HUES6 (cell line): ENCODE results near the gene PLEKHA4.
"Not testable (repeated sequence)": the region's sequence is repeated elsewhere in the genome, so short reads cannot be mapped to it uniquely, and the experiment has no call there.

Source experiments
- H3K27ac ChIP-seq: 2 replicates; pipeline ENCODE4 v1.7.0; 2013; ENCODE audit warnings: low read depth, mild to moderate bottlenecking, low read length, inconsistent platforms
- H3K27me3 ChIP-seq: 2 replicates; pipeline ENCODE4 v1.6.1; 2013; ENCODE audit warnings: low read length; ENCODE audit not compliant: control insufficient read depth, insufficient read depth
- H3K36me3 ChIP-seq: 2 replicates; pipeline ENCODE4 v1.6.1; 2013; ENCODE audit warnings: low read length; ENCODE audit not compliant: control insufficient read depth, insufficient read depth
- H3K4me1 ChIP-seq: 2 replicates; pipeline ENCODE4 v1.6.1; 2013; ENCODE audit warnings: low read length; ENCODE audit not compliant: control insufficient read depth, insufficient read depth
- H3K4me3 ChIP-seq: 2 replicates; pipeline ENCODE4 v1.5.1; 2013; ENCODE audit warnings: low read depth, low read length
- H3K9ac ChIP-seq: one replicate; pipeline ENCODE4 v1.6.1; 2013; ENCODE audit warnings: mild to moderate bottlenecking, low read length
- H3K9me3 ChIP-seq: 2 replicates; pipeline ENCODE4 v1.6.1; 2013; ENCODE audit warnings: low read depth, low read length; ENCODE audit not compliant: control insufficient read depth, insufficient read depth

The PLEKHA4 gene

DNA sequence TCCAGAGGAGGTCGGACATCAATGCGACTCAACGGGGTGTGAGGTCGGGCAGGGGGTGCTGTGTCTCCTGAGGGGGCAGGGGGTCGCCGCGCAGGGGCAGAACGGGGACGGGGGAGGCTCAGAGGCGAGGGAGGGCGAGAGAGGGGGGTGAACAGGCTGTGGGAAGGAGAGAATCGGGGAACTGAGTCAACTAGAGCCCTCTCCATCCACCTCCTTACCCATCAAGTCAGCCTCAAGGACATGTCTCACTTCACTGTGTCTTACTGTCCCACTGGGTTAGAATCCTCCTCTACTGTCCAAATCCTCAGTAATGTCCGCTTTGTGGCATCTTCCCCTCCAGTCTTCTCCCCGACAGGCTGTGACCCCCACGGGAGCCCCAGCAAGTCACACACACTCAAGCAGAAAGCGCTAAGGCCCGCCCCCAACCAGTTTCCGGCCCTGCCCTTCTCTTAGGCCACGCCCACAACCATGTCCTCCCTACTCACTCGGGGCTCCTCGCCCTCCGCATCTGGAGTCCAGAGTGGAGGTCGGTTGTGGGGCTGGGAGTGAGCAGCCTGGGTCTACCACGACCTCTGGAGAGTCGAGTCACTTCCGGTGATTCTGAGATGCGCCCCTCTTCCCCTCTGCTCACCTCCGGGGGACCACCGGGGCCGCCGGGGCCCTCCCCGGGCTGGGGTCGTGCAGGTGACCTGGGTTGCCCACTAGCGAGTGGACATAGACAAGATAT, 9.3 kb downstream of the PLEKHA4 start:
- Histone ChIP-seq H3K4me3 (peak overlapping the region; percentile 45), H3K27me3 (no peaks in the 10 kb centered on the region), H3K36me3 (0 out of 2 replicates have a peak, but pooled peaks cover 2% of the 10 kb centered on the region), H3K4me1 (peaks cover 4% of the 10 kb centered on the region; the same call in 1 of the 2 replicates), H3K27ac (no peak overlapping the region), H3K9me3 (no peaks in the 10 kb centered on the region), H3K9ac (no peak overlapping the region)

DNA sequence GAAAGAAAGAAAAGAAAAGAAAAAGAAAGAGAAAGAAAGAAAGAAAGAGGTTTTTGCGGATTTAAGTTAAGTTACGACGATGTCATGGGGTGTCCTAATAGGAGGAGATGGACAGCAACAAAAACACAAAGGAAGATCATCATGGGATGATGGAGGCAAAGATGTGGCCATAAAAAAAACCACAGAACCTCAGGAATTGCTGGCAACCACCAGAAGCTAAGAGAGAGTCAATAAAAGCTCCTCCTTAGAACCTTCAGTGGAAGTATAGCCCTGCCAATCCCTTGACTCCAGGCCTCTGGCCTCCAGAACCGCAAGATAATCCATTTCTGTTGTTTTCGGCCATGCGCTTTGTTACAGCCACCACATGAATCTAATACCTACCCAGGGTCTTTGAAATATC, 11.5 kb downstream of the PLEKHA4 start:
- H3K27me3 ChIP-seq = no peaks in the 10 kb centered on the region

DNA sequence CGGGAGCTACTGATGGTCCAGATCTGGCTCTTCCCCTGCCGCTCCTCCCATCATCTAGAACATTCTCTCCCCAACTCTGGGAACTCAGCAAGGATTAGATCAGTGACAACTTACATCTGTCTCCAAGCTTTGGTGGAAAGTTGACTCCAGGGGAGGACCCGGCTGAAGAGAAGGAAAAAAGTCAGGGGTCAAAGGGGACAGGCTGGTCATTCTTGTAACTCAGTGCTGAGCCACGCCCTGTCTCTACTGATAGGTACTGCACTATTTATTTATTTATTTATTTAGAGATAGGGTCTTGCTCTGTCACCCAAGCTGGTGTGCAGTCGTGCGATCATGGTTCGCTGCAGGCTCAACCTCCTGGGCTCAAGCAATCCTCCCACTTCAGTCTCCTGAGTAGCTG, 14.3 kb downstream of the PLEKHA4 start:
- no peak overlapping the region for H3K9ac ChIP-seq
- no peaks in the 10 kb centered on the region for H3K4me1 ChIP-seq
- no peaks in the 10 kb centered on the region for H3K9me3 ChIP-seq
- no peak overlapping the region for H3K4me3 ChIP-seq
- 0 out of 2 replicates have a peak, but pooled peaks cover 2% of the 10 kb centered on the region for H3K36me3 ChIP-seq
- H3K27ac ChIP-seq = no peak overlapping the region
- H3K27me3 ChIP-seq = no peaks in the 10 kb centered on the region

More for the DNA sequence above, 11.5 kb downstream of the PLEKHA4 start:
- Histone ChIP-seq H3K9ac (no peak overlapping the region), H3K4me3 (no peak overlapping the region), H3K36me3 (0 out of 2 replicates have a peak, but pooled peaks cover 2% of the 10 kb centered on the region), H3K9me3 (no peaks in the 10 kb centered on the region), H3K4me1 (peaks cover 4% of the 10 kb centered on the region; the same call in 1 of the 2 replicates), H3K27ac (no peak overlapping the region)

DNA sequence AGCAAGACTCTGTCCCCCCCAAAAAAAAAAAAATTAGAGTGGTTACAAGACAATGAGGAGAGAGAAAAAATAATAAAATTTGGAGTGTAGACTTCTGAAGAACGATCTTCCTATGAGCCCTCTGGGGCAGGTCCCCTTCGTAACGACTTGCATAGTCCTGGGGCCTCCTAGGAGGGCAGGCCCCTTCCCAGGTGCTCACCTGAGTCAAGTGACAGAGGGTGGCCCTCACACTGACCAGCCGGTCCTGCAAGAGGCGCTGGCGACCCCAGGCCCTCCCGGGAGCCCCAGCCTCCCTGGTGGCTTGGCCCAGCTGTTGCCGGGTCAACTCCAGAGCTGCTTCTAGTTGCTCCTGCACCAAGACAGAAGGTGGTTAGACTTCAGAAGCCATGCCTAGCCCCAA, 14.9 kb downstream of the PLEKHA4 start:
- no peak overlapping the region for H3K27ac ChIP-seq
- 0 out of 2 replicates have a peak, but pooled peaks cover 2% of the 10 kb centered on the region for H3K36me3 ChIP-seq
- H3K4me1 ChIP-seq = no peaks in the 10 kb centered on the region
- H3K9me3 ChIP-seq = no peaks in the 10 kb centered on the region
- no peak overlapping the region for H3K4me3 ChIP-seq
- no peaks in the 10 kb centered on the region for H3K27me3 ChIP-seq
- H3K9ac ChIP-seq = no peak overlapping the region

DNA sequence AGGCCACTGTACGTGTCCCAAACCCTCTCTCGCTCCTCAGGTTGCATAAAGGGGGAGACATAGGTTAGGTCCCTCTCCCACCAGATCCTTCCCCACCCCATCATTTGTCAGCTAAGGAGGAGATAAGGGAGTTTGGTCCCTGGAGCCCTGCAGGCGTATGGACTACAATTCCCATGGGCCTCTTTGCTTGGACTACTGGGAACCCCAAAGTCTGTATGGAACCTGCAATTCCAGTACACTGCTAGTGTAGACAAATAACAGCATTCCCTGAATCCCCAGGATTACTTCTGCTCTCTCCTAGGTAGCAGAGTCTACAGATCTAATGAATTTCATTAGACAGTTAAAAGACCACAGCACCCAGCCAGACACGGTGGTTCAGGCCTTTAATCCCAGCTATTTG, 16.1 kb downstream of the PLEKHA4 start:
- H3K4me3 ChIP-seq = no peak overlapping the region

DNA sequence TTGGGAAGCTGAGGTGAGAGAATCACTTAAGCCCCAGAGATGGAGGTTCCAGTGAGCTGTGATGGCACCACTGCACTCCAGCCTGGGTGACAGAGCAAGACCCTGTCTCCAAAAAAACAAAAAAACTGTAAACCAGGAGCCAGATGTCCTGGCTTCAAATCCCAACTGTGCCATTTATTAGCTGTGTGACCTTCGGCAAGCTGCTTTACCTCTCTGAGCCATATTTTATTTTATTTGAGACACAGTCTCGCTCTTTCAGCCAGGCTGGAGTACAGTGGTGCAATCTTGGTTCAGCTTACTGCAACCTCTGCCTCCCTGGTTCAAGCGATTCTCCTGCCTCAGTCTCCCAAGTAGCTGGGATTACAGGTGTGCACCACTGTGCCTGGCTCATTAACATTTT, 21.8 kb downstream of the PLEKHA4 start:
- H3K4me1 ChIP-seq, H3K27me3 ChIP-seq, H3K9ac ChIP-seq, H3K27ac ChIP-seq, H3K9me3 ChIP-seq, H3K4me3 ChIP-seq: not testable (repeated sequence)
- peaks cover 11% of the 10 kb centered on the region for H3K36me3 ChIP-seq

More for the DNA sequence above, 16.1 kb downstream of the PLEKHA4 start:
- no peaks in the 10 kb centered on the region for H3K4me1 ChIP-seq
- no peaks in the 10 kb centered on the region for H3K9me3 ChIP-seq
- H3K27me3 ChIP-seq = no peaks in the 10 kb centered on the region
- H3K9ac ChIP-seq = no peak overlapping the region
- H3K27ac ChIP-seq = no peak overlapping the region
- no peaks in the 10 kb centered on the region for H3K36me3 ChIP-seq

DNA sequence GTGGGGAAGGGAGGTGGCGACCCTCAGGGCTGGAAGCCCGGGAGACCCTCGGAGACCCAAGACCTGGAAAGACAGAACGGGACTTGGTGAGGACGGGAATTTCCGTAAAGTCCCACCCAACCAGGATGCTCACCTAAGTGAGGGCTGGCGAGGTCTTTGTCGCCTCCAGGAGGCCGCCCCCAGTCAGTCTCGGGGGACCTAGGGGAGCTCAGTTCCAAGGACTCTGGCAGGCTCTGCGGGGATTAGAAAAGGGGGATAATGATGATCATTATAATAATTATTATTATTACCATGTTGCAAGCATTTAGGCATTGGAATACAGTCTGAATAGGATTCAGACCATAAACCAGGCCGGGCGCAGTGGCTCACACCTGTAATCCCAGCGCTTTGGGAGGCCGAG, 23.0 kb downstream of the PLEKHA4 start:
- Histone ChIP-seq H3K27ac (no peak overlapping the region), H3K9me3 (no peaks in the 10 kb centered on the region), H3K36me3 (peaks cover 11% of the 10 kb centered on the region), H3K27me3 (no peaks in the 10 kb centered on the region), H3K4me1 (no peaks in the 10 kb centered on the region), H3K9ac (no peak overlapping the region), H3K4me3 (no peak overlapping the region)

DNA sequence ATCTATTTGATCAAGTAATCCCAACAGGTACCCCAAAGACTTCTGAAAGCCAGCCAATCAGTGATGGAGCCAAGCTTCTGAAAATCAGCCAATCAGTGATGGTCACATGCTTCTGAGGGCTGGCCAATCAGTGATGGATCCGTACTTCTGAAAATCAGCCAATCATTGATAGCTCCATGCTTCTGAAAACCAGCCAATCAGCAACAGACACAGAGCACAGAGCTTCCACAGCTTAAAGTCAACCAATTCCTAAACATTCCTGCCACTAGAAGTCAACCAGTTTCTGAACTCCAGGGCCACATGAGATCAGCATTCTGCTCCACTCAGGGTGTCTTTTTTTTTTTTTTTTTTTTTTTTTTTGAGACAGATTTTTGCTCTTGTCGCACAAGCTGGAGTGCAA, 23.9 kb downstream of the PLEKHA4 start:
- Histone ChIP-seq H3K27me3 (no peaks in the 10 kb centered on the region), H3K4me3 (no peak overlapping the region), H3K36me3 (peaks cover 11% of the 10 kb centered on the region), H3K9me3 (no peaks in the 10 kb centered on the region), H3K9ac (no peak overlapping the region), H3K27ac (no peak overlapping the region), H3K4me1 (no peaks in the 10 kb centered on the region)

DNA sequence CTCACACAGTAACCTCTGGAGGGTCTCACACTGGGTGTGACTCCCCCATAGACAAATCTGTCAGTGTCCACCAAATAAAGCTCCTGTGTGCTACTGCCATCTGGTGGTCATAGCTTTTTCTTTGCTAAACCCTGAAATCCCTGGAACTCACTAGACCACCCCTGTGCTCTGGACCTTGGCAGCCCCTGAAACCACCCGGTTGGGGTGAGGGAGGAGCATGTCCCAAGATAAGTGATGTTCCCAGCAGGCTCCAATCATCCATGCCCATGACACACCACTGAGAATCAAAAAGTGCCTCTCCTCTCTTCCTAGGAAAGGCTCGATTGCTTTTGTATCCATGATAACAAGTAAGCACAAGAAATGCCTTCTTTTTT, 25.6 kb downstream of the PLEKHA4 start:
- no peaks in the 10 kb centered on the region for H3K27me3 ChIP-seq
- H3K36me3 ChIP-seq = peaks cover 11% of the 10 kb centered on the region
- H3K9ac ChIP-seq = no peak overlapping the region
- no peak overlapping the region for H3K27ac ChIP-seq
- no peaks in the 10 kb centered on the region for H3K4me1 ChIP-seq
- H3K4me3 ChIP-seq = no peak overlapping the region
- H3K9me3 ChIP-seq = no peaks in the 10 kb centered on the region

DNA sequence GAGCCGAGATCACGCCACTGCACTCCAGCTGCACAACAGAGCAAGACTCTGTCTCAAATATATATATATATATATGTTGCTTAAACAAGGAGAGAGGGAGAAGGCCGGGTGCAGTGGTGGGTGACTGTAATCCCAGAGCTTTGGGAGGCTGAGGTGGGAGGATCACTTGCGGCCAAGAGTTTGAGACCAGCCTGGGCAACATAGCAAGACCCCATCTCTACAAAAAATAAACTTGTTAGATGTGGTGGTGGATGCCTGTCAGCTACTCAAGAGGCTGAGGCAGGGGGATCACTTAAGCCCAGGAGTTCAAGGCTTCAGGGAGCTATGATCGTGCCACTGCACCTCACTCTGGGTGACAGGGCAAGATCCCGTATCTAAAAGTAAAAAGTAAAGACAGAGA, 26.8 kb downstream of the PLEKHA4 start:
- no peak overlapping the region for H3K27ac ChIP-seq
- H3K9me3 ChIP-seq = no peaks in the 10 kb centered on the region
- H3K27me3 ChIP-seq = no peaks in the 10 kb centered on the region
- peaks cover 8% of the 10 kb centered on the region for H3K36me3 ChIP-seq
- no peak overlapping the region for H3K4me3 ChIP-seq
- no peak overlapping the region for H3K9ac ChIP-seq
- no peaks in the 10 kb centered on the region for H3K4me1 ChIP-seq

DNA sequence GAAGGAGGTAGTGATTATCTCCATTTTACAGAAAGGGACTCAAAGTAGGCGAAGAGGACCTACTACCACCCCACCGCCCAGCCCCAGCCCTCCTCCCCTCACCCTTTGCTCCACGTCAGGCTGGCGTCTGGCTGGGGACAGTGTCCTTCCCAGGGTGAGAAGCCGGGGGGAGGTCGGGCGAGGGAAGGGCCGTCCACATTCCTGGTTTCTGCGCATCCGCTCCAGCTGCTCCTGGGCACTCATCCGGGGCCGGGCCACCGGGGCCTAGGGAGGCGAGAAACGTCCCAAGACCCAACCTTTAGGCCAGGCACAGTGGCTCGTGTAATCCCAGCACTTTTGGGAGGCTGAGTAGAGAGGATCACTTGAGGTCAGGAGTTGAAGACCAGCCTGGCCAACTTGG, 27.4 kb downstream of the PLEKHA4 start:
- H3K4me1 ChIP-seq = no peaks in the 10 kb centered on the region
- no peak overlapping the region for H3K27ac ChIP-seq
- H3K27me3 ChIP-seq = no peaks in the 10 kb centered on the region
- H3K4me3 ChIP-seq = no peak overlapping the region
- no peaks in the 10 kb centered on the region for H3K9me3 ChIP-seq
- H3K36me3 ChIP-seq = peaks cover 8% of the 10 kb centered on the region
- no peak overlapping the region for H3K9ac ChIP-seq
